GM10847 (cell line): Measurements from ENCODE around the gene HSPB6.

Experiments used
- POLR2A ChIP-seq: IDR thresholded peaks from 2 replicates; pipeline ENCODE4 v1.6.1; 2011; ENCODE audit not compliant: insufficient read length; ENCODE audit errors: extremely low read depth

Gene HSPB6, protein sequence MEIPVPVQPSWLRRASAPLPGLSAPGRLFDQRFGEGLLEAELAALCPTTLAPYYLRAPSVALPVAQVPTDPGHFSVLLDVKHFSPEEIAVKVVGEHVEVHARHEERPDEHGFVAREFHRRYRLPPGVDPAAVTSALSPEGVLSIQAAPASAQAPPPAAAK

DNA sequence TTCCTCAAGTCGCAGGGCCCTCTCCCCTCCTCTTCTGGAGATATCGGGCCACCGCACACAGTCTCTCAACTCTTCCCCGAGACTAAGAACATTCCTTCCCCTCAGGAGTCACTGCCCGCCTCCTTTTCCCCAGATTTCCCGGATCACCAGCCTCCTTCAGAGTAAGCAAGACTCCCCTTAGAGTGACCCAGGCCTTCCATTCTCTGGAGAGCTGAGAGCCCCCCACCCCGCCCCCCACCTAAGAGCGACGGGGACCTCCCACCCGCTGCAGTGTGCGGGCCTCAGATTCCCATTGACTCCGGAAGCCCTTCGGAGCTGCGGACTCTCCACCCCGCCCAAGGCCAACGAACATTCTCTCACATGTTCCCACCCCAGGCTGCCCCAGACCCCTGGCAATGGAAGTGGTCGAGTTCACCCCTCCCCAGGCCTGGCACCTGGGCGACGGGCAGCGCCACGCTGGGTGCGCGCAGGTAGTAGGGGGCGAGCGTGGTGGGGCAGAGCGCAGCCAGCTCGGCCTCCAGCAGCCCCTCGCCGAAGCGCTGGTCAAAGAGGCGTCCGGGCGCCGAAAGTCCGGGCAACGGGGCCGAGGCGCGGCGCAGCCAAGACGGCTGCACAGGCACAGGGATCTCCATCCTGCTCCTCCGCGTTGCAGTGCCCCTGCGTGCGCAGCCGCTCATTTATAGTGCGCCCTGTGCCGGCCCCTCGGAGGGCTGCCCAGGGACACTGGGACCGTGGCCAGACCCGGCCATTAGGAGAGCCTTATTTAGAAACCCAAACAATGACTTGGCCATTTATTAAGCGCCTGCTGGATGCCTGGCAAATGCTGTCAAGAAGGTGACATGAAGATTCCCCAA, at the start of gene HSPB6:
TSS of gene HSPB6 (minus strand) at position 653 of the 854 bp plus-strand sequence. CDS start at position 632, 21 bp downstream.
- TF ChIP-seq POLR2A = no peak

DNA sequence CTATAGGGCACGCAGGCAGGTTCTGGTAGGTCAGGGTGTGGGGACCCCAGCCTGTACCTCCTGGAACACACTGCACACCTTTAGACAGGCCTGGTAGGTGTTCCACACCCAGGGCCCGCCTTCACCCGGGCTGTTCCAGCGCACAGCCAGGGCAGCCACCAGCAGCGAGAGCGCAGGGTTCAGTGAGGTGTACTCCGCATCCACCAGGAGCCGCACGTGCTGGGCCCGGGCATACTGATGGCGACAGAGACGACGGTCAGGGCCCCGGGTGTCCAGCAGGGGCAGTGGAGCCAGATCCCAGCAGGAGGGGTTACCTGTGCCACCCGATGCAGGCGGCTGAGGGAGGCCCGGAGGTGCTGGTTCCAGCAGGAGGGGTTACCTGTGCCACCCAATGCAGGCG, 49.8 kb upstream of the HSPB6 start:
- no peak for TF ChIP-seq POLR2A

DNA sequence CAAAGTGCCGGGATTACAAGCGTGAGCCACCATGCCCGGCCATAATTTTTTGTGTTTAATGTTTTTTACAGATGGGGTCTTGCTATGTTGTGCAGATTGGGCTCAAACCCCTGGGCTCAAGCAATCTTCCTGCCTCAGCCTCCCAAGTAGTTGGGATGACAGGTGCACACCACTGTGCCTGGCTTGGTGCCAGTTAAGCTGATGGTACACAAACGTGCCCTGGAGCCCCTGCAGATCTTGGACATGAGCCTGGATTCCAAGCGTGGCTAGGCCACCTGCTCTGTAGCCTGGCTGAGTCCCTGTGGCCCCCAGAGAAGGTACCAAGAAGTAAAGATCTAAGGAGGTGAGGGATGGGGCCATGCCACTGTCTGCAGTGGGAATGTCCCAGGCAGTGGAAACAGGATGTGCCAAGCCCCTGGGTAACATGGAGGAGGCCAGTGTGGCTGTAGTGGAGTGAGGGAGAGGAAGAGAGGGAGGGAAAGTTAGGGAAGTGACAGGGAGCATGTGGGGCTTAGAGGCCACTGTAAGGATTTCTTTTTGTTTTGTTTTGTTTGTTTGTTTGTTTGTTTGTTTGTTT, 48.8 kb upstream of the HSPB6 start:
- no peak for TF ChIP-seq POLR2A

DNA sequence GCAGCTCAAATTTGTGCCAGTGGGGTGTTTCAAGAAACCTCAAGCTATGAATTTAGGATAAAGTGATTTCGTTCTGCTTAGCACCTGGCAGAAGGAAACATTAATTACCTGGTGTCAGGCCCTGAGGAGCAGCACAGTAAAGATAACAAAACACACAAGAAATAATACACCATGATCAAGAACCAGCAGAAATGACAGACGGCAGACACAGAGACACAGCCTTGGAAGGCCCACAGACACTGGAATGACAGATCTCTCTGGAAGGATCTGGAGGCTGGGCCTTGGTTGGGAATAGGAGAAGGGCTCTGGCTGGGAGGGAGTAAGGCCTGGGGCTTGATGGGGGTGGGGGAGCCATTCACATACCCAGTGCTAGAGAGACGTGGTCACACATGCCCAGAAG, 45.0 kb upstream of the HSPB6 start:
- no peak for TF ChIP-seq POLR2A

DNA sequence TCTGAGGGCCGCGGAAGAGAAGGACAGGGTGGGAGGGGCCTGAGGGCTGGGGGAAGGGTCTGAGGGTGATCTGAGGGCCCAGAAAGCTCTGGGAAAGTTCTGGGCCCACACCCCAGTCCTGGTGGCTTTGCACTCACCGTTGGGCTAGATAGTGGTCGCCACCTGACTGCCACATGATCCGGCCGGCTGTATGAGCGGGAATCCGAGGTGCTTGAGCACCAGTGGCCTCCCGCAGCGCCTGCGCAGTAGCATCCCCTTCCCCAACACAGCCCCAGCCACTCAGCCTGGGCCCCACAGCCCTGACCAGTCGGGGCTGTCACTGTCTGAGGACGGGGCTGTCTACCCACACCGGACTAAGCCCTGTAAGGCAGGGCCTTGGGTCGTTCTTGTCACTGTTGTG, 40.8 kb upstream of the HSPB6 start:
- no peak for TF ChIP-seq POLR2A

DNA sequence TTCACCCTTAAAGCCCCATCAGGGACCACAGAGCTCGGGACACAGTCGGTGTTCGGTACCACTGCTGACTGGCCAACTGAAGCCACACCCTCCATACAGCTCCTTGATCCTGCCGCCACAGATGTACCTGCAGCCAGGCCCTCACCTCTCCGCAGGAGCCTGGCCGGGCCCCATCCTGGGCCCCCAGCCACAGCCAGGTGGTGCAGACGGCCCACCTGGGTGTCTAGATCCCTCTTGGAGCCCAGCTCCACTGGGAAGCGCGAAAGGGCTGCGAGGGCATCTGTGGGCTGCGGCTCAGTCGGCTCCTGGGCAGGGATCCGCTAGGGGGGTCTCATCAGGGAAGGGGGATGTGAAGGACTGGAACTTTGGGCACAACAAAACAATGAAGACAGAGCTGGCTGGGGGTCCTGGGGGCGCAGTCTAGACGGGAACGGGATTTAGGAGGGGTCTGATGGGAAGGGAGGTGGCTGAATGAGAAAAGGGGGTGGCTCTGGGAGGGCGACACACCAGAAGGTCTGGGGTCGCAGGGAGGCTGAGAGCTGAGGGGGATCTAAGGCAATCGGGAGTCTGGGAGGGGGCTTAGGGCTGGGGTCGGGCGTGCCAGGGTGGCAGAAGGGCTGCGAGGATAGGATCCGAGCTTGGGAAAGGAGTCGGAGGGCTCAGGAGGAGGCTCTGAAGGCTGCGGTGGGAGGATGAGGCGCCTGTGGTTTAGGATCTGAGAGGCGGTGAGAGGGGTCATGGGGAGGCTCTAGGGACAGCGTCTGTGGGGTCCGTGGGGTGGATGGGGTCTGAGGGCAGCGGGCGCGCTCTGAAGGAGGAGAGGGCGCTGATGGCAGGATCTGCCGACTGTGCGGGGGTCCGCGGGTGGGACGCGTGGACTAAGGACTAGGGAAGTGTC, 40.1 kb upstream of the HSPB6 start:
- no peak for TF ChIP-seq POLR2A

DNA sequence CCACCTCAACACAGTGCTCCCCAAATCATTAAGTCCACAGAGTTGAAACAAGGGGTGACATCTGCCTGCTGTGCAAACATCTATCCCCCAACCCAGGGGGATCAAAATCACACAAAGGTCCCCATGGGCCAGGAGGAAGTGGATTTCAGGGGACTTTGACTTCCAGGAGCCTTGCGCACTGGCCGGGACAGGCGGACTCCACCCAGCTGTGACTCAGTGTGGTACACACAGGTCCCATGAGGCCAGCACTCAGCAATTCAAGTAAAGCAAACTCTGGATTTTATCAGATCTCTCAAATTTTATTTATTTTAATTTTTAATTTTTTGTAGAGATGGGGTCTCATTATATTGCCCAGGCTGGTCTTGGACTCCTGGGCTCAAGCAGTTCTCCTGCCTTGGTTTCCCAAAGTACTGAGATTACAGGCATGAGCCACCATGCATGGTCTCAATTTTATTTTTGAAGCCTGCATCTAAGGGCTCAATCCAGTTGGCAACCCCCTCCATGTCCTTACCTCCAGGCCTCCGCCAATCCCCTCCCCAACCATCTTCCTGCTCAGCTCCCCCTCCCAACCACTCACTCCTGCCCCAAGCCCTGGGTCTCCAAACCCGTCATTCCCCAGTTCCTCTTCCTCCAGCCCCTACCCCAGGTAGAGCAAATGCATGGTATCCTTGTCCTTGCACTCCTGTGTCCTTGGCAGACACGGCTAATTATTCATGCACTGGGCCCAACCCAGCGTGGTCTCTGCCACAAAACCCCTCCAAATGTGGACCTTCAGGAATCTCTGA, 36.7 kb upstream of the HSPB6 start:
- TF ChIP-seq POLR2A = no peak

DNA sequence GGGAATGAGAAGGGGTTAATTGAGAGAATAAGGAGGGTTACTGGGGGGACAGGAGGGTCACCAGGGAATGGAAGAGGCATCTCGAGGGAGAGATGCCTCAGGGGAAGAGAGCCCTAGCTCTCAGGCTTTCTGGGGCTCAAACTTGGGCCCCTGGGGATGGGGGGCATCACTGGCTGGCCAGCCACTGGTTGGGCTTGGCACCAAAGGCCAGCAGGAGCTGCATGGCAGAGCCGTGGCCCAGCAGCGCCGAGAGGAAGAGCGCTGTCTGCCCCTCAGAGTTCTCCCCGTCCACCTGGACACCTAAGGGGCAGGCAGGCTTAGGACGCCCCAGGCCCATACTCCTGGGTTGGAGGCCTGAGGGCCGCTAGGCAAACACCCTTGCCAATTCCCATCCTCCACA, 36.1 kb upstream of the HSPB6 start:
- TF ChIP-seq POLR2A = no peak

DNA sequence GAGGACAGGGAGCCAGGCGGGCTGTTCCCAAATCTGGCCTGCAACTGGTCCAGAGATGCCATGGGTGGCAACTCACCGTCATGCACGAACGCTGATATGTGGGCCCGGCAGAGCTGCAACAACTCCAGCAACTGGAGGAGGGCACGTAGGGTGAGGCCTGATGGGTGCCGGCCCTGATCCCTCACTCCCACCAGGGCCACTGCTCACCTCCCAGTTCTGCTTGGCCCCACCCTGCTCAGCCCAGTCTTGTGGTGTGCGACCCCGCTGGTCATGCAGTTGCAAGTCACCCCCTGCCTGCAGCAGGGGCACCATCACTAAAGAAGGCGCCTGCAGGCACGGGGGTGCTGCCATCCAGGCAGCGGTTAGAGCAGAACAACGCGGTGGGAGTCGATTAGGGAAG, 35.5 kb upstream of the HSPB6 start:
- TF ChIP-seq POLR2A = no peak

DNA sequence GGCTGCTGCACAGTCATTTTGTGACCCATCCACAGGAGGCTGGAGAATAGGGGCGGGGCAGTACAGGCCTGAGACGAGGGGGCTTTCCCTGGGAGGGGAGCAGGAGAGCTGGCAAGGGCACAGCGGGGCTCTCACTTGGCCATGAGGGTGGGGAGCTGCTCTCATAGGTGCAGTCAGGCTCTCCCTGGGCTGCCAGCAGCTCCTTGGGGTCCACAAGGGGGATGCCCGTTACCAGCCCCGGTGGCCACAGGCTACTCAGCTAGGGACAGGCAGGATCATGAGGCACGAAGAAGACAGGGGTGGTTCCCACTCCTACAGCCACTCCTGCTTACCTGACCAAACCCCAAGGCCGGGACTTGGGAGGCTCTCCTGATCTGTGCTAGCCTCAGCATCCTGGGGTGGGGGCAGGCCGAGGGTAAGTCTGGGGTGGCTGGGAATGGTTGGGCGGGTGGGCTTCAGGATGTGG, 35.0 kb upstream of the HSPB6 start:
- no peak for TF ChIP-seq POLR2A

DNA sequence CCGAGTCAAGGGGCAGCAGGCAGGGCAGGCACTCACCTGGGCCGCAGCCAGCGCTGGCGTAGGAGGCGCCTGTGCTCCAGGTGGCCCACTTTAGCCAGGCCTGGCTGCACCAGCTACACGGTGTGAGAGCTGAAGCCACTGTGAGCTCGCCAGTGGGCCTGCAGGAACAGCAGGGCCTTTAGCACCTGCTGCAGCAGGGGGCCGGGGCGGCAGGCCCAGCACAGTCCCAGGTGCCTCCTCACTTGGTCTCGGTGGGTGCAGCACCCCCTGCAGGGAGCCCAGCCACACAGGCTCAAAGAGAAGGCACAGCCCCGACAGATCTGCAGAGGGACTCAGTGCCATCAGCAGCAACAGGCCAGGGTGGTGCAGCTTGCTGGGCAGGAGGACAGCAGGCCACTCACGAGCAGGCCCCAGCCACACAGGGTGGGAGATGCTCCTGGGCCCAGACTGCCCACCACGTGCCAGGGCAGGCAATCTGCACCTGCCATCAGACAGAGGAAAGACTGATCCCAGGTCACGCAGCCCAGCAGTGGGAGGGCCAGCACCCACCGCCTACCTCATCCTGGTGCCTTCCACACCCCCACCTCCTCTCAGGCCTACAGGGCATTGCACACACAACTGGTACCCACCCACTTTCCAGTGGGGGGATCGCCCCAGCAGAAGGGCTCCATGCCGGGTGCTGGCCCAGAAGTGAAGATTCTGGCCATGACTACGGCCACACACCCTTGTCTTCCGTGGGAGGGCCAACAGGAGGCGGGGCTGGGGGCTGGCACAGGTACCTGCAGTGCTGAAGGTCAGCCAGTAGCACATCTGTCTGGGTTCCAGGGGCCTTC, 34.4 kb upstream of the HSPB6 start:
- no peak for TF ChIP-seq POLR2A

DNA sequence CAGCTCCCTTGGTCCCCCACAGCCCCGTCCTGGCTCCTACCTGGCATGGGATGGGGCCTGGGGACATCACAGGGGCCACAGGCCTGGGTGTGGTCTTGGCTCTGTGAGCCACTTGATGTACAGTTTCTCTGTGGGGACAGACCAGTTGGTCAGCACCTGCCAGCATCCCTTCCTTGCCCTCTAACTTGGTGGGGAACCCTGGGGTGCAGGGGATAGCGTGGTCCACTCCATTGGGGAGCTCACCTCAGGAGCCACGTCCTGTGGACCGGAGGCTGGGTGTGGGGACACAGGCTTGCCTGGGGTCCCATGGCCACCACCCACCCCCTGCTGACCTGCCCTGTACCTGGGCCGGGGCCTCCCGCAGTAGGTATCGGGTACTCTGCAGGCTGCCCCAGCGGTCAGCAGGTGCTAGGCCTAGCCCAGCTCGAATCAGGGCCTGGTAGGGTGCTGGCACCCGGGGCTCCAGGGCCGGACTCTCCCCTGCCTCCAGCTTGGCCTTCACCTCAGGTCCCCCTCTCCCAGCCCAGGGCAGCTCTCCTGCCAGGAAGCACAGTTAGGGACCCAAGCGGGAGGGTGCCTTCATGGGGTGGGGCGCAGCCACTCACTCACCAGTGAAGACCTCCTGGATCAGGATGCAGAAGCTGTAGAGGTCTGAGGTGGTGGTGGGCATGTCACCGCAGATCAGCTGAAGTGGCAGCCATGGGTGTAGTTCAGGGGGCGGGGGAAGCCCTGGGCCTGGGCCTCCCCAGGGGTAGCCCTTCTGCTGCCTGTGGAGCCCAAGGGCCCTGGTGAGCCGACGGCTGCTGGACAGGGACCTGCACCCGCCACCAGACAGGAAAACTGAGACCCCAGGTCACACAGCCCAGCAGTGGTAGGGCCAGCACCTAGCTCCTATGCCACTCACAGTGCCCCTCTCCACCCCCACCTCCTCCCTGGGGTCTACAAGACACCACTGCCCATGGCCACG, 33.4 kb upstream of the HSPB6 start:
- no peak for TF ChIP-seq POLR2A
